Measurements from ENCODE around the gene GAK.

GAK gene

DNA sequence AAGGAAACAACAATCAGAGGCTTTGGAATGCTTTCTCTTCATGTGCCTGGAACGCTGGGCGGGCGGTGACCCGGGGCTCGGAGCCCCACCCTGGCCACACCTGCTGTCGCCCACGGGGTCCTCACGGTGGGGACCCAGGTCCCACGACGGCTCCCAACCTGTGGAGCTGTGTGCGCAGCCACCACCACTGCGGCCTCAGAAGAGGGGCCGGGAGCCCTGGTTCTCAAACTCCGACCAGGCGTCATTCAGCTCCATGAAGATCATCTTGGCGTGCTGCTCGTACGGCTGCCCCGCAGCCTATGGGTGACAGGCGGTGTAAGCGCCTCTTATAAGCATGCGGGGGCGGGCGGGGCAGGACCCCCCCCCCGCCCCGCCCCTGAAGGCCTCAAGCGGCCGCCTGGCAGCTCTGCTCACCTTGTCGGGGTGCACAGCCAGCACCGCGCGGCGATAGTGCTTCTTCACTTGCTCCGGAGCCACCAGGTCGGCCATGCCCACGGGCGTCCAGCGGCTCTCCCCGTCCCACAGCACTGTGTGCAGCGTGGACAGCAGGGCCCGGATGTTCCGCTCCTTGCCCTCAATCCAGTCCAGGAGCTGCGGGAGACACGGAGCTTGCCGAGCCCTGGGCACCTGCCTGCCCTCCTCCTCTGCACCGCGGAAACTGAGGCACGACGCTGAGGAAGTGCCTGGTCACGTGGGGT lies 82.5 kb downstream of the GAK start:
- peak; percentile 55 for DNase-seq (ENCODE audit: low spot score)
- H3K4me1 ChIP-seq (ENCODE audit: insufficient read depth, poor library complexity, severe bottlenecking), result no peaks in the 10 kb centered on the region
- H3K27ac ChIP-seq (ENCODE audit: poor library complexity, severe bottlenecking), result no peak overlapping the region
- H3K9me3 ChIP-seq (ENCODE audit: severe bottlenecking), result no peaks in the 10 kb centered on the region
- 0 out of 2 replicates have a peak, but pooled peaks cover 5% of the 10 kb centered on the region for H3K36me3 ChIP-seq (ENCODE audit: low read depth)
- no peak for ATAC-seq (ENCODE audit: low read depth)
- TF ChIP-seq, protein P1, sequence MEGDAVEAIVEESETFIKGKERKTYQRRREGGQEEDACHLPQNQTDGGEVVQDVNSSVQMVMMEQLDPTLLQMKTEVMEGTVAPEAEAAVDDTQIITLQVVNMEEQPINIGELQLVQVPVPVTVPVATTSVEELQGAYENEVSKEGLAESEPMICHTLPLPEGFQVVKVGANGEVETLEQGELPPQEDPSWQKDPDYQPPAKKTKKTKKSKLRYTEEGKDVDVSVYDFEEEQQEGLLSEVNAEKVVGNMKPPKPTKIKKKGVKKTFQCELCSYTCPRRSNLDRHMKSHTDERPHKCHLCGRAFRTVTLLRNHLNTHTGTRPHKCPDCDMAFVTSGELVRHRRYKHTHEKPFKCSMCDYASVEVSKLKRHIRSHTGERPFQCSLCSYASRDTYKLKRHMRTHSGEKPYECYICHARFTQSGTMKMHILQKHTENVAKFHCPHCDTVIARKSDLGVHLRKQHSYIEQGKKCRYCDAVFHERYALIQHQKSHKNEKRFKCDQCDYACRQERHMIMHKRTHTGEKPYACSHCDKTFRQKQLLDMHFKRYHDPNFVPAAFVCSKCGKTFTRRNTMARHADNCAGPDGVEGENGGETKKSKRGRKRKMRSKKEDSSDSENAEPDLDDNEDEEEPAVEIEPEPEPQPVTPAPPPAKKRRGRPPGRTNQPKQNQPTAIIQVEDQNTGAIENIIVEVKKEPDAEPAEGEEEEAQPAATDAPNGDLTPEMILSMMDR (IDR thresholded peaks at IDR 0.05; ENCODE audit: poor library complexity, severe bottlenecking), result no peak
- H3K27me3 ChIP-seq (ENCODE audit: insufficient read depth, poor library complexity, severe bottlenecking), result no peaks in the 10 kb centered on the region
- no peak overlapping the region for H3K4me3 ChIP-seq (ENCODE audit: severe bottlenecking)

DNA sequence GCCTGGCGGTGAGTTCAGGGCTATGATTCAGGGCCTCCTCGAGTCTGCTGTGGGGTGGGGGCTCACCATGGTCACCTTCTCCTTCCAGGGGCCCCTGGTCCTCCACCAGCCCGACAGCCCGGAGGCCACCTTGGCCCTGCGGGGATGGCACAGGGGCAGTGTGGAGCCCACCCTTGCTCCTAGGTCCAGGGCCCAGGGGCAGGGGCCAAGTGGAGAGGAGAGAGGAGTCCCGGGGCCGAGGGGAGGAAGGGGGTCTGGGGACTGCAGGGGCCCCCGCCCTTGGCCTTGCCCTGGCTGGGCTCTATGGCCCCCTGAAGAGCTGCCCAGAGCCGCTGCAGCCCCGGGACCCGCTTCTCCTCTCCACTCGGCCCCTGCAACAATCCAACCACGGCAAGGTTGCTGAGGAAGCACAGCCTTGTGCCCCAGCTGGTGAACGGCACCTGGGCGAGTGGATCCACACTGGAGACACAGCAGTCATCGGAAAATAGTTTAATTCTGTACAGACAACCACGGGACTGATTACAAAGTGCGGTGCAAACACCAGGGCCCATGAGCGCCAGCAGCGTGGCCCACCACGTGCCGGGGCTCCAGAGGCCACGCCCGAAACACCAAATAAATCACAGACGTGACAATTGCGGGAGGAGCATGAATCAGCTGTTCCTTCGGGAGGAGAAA lies 83.2 kb downstream of the GAK start:
- no peak overlapping the region for H3K4me3 ChIP-seq (ENCODE audit: severe bottlenecking)
- no peak overlapping the region for H3K27ac ChIP-seq (ENCODE audit: poor library complexity, severe bottlenecking)
- no peaks in the 10 kb centered on the region for H3K36me3 ChIP-seq (ENCODE audit: low read depth)
- no peak for ATAC-seq (ENCODE audit: low read depth)
- peak; percentile 48 for DNase-seq (ENCODE audit: low spot score)
- no peaks in the 10 kb centered on the region for H3K4me1 ChIP-seq (ENCODE audit: insufficient read depth, poor library complexity, severe bottlenecking)
- TF ChIP-seq, protein P1 (IDR thresholded peaks at IDR 0.05; ENCODE audit: poor library complexity, severe bottlenecking), result no peak
- H3K9me3 ChIP-seq (ENCODE audit: severe bottlenecking), result no peaks in the 10 kb centered on the region
- no peaks in the 10 kb centered on the region for H3K27me3 ChIP-seq (ENCODE audit: insufficient read depth, poor library complexity, severe bottlenecking)

DNA sequence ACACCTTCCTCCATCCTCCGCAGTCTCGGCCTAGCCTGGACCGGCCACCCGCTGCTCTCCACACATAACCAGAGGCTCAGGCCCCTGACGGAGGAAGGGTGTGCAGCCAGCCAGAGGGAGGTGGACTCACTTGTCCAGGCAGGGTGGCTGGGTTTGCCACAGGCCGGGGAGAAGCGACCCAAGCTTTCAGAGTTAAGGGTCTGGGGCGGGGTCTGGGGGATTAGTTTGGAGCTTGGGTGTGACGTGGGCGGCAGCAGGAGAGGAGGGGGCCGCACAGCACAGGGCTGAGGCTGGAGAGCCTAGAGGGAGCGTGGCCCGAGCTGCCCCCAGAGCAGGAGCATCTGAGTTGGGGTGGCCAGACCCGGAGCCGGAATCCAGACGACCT lies 83.8 kb downstream of the GAK start:
- H3K36me3 ChIP-seq (ENCODE audit: low read depth), result no peaks in the 10 kb centered on the region
- no peaks in the 10 kb centered on the region for H3K27me3 ChIP-seq (ENCODE audit: insufficient read depth, poor library complexity, severe bottlenecking)
- TF ChIP-seq, protein P1 (IDR thresholded peaks at IDR 0.05; ENCODE audit: poor library complexity, severe bottlenecking), result no peak
- no peak for ATAC-seq (ENCODE audit: low read depth)
- H3K27ac ChIP-seq (ENCODE audit: poor library complexity, severe bottlenecking), result no peak overlapping the region
- no peak overlapping the region for H3K4me3 ChIP-seq (ENCODE audit: severe bottlenecking)
- DNase-seq (ENCODE audit: low spot score), result peak; percentile 69
- H3K9me3 ChIP-seq (ENCODE audit: severe bottlenecking), result no peaks in the 10 kb centered on the region
- H3K4me1 ChIP-seq (ENCODE audit: insufficient read depth, poor library complexity, severe bottlenecking), result no peaks in the 10 kb centered on the region

DNA sequence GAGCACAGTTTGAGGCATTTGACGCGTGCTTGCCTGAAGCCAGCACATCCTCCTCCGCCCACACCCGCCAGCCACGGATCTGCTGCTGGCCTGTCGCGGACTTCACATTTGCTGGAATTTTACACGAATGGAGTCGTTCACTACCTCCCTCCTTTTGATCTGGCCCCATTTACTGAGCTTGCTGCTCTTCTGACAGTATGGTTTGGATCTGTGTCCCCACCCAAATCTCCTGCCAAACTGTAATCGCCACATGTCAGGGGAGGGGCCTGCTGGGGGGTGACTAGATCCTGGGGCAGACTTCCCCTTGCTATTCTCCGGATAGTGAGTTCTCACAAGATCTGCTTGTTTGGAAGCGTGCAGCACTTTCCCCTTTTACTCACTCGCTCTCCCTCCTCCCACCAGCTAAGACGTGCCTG lies 86.3 kb downstream of the GAK start:
- Histone ChIP-seq H3K9me3 (ENCODE audit: severe bottlenecking) (no peaks in the 10 kb centered on the region), H3K36me3 (ENCODE audit: low read depth) (no peaks in the 10 kb centered on the region), H3K27ac (ENCODE audit: poor library complexity, severe bottlenecking) (no peak overlapping the region), H3K27me3 (ENCODE audit: insufficient read depth, poor library complexity, severe bottlenecking) (no peaks in the 10 kb centered on the region), H3K4me1 (ENCODE audit: insufficient read depth, poor library complexity, severe bottlenecking) (no peaks in the 10 kb centered on the region), H3K4me3 (ENCODE audit: severe bottlenecking) (no peak overlapping the region)
- ATAC-seq (ENCODE audit: low read depth) (no peak), DNase-seq (ENCODE audit: low spot score) (peak; percentile 17)
- TF ChIP-seq, protein P1 (IDR thresholded peaks at IDR 0.05; ENCODE audit: poor library complexity, severe bottlenecking), result no peak

Measured in RWPE2 (cell line).